ENCODE data around the gene ITGB6.

The ITGB6 gene

DNA sequence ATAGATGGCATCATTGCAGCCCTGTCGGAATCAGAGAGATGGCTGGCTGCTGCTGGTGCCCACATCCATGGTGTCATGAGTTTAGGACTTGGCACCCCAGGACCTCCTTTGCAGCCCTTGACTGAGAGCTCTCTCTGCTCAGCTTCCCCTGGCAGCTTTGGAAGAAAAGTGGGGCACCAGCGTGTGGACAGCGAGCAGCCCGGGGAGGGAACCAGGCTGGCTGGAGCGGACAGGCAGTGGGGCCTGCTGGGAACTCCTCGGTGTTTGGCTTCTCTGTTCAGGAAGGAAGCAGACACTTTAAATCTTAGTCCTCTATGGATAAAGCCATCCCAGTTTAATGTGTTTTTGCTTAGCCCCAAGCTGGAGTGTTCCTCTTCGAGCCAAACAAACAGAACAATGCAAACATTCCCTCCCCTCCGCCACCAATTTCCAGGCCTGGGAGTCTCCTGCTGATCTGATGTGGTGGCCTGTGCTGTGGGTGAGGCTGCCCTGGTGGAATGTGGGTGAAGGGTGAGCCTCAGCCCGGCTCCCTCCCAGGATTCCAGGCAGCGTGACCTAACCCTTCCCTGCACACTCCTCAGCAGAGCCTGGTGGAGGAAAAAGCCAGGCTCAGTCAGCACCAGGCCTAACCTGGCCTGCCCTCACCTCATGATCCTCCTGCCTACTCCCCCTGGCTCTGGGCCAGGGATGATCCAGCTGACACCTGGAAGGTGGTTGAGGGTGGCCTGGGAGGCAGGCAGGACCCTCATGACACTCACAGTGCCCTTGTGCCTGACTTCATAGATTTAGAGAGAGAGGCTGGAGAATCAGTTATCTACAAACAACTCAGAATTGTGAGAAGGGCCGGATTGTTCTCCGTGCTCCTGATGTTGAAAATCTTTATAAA lies 21.6 kb upstream of the ITGB6 start:
- no peak for DNase-seq (ENCODE audit: low spot score)

DNA sequence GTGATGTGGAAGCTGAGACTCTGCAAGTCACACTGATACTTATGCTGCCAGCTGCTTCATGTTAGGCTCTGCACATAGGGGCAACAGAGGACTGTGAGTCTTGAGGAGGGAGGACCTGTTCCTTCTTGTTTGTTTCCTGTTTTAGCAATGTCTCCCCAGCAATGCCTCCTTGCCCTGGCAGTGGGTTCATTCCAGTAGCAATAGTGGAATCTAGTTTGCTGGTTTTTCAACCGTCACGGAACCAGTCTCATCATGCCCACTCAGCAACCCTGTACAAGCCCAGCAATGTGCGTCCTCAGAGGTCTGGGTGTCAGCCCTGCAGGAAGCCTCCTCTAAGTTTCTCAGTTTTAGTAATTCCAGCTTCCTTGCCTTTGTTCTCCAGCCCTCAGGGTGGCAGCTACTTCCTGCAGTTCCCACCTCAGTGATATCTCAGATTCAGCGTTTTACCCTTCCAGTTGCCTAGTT lies 20.5 kb upstream of the ITGB6 start:
- DNase-seq (ENCODE audit: low spot score), result no peak

DNA sequence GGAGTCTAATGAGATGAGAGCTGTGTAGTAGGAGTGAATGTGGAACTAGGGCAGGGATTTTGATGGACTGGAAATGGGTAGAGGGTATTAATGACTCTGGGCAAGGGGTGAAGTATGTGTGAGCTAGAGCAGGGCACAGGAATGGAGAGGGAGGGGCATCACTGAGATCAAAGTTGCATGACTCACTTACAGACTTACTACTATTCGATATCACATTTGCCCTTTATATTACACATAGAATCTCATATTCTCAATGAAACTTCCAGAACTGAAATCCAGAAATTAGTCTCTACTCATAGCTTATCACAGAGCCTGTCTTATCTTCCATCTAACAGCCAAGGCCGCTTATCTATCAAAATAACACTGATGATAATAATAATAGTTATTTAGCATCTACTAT lies 20.0 kb upstream of the ITGB6 start:
- DNase-seq (ENCODE audit: low spot score), result no peak

DNA sequence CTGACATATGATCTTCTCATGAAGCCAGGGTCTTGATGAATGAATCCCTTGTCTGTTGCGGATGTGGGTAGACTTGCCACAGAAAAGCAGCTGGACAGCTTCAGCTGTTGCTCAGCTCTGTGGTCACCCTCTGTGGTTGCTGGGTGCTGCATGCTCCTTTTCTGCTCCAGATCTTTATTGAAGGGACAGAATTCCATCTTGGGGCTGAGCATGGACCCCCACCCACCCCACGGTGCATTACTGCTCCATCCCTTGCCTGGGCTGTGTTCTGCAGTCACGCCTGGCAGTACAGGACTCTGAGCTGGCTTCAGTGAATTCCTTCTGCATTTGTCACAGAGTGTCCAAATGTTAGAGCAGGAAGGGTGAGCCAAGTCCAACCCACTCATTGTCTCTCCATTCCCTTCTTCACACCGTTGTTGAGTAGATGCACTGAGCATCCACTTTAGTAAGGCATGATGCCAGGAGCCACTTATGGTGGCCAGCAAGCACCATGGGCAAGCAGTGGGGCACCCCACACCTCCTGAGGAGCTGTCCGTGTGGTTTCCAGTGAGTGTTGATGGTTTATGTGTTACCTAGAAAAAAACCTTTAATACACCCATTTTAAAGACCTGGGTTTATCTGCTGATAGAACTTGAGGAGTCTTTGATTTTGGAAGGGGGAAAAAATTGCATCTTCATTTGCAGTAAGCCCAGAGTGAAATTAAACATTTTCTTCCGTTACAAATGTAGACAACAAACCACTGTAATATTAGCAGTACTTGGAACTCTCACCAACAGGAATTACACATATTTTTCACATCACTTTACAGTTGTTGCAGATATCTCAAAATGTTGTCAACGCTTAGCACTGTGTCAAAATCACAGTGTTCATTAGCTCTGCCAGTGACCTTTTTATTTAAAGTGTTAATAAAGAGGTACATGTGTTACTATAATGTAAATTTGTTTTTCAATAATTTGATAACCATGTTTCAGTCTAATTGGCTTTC lies 14.7 kb upstream of the ITGB6 start:
- DNase-seq (ENCODE audit: low spot score), result no peak

DNA sequence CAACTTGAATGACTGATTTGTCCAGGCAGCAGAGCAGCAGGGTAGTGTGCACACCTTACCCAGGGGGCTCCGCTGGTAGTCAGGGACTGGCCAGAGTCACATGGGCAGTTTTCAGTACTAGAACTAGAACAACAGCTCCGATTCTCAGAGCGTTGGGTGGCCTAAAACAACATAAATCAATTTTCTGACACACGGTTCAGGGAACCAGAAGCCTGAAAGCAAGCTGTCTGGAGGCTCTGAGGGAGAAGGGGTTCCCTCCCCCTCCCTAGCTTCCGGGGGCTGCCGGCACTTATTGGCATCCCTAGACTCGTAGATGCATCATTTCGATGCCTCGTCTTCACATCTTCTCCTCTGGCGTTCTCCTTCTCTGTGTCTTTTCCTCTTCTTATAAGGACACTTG lies 13.4 kb upstream of the ITGB6 start:
- no peak for DNase-seq (ENCODE audit: low spot score)

DNA sequence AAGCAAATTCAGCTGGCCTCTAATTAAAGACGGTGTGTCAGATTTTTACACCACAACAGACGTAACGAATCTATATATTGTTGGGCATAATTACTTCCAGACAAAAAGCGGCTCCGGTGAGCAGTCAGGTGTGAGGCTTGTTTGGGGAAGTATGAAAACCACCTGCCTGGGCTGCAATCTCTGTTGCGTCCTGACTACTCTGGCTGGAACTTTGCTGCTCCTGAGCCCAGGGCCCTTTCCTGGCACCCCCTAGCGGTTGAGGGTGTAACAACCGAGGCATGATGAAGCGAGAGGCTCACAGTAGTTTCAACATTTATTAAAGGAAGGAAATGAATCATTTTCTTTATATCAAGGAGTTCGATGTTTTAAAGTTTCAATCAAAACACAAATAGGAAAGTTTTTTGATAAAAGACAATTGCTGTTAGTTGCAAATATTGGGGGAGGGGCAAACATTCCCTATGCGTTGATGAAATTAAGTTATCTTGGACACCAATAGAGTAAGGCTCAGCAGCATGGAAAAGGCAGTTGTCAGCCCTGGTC lies 10.6 kb upstream of the ITGB6 start:
- DNase-seq (ENCODE audit: low spot score), result peak; percentile 81

DNA sequence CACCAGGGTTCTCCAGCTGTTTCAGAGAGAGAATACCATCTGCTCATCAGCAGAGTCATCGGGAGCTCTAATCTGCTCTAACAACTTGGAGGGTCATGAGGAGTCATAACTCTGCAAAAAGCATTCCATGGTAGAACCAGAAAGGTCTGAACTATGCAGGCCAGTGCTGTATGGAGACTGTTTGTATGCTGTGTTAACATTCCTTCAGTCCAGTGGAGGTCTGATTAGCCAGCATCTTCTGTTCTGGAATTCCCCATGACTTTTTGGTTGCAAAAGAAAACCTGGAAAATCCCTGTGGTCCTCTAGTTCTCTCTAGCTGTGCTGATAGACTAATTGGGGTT lies 9.4 kb upstream of the ITGB6 start:
- no peak for DNase-seq (ENCODE audit: low spot score)

DNA sequence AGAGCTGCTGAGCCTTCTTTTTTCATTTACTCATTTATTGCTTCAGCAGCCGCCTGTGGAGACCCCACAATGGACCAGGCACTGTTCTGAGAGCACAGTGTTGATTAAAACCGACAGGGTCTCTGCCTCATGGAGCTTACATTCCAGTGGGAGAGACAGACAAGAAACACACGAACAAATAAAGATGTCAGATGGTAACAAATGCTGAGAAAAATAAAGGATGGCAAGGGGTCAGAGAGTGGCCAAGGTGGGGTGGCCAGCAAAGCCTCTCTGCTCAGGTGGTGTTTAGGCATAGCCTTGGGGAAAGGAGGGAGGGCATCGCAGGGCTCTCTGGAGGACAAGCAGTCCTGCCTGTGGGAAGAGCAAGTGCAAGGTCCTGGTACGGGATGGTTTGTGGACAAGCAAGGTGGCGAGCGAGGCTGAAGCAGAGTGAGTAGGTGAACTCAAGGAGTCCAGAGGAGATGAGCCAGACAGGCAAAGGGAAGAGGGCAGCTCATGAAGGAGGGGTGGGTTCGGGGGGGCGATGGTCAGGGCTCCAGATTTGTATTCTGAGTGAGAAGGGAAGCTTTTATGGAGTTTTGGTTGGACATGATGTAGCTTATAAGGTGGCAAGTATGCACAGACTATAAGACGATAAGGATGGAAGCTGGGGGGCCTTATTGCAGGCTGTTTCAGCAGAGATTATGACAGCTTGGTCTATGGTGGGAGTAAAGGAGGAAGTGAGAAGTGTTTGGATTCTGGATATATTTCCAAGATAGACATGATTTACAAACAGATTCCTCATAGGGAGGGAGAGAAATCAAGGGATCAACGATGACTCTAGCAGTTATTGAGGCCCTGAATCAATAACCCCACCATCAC lies 8.8 kb upstream of the ITGB6 start:
- no peak for DNase-seq (ENCODE audit: low spot score)

DNA sequence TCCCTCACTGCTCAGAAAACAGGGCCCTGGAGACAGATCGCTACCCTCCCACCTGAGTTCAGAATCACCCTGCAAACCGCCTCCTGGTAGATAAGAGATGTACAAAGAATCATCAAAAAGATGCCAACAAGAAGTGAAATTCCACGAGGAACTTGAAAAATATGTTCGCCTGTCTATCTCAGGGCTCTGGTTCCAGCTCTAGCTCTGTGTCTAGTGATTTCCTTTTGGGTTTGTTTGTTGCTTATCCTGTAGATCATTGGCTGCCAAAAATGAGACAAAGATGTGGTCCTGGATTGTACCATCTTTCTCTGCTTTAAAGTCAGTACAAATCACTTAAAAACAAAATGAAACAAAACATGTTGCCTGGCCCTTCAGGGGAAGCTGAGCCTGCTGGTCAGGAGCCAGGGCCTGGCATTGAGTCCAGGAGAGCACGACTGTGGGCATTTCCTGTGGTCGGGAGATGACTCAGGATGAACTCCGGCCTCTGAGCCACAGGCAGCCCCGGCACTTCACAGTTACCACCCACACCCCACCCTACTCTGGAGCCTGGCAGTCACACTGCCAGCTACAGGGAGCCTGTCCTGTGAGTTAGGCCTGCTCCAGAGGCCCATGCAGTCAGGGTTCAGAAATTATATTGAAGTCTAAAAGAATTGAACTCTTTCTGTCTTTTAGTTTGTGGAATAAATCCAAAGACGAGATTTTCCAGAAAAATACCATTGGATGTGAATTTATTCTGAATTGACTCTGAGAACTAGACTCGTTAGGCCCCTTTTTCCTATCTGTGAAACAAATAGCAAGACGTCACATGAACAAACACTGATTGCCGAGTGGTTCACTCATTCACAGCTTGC lies 8.0 kb upstream of the ITGB6 start:
- no peak for DNase-seq (ENCODE audit: low spot score)

DNA sequence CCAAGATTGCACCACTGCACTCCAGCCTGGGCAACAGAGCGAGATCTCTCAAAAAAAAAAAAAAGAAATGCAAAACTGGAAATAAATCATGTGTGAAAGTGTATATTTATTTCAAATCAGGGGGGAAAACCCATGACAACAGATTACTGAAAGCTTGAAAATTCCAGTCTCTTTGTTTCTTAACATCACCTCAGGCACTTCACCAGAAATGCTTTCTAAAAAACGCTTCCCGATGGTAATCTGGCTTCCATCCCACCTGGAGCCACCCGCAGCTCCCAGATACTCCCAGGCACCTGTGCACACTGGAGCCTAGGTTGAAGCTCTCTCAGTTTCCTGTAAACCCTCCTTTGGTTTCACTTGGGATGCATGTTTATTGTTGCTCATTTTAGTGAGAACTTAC lies 7.2 kb upstream of the ITGB6 start:
- DNase-seq (ENCODE audit: low spot score), result no peak

DNA sequence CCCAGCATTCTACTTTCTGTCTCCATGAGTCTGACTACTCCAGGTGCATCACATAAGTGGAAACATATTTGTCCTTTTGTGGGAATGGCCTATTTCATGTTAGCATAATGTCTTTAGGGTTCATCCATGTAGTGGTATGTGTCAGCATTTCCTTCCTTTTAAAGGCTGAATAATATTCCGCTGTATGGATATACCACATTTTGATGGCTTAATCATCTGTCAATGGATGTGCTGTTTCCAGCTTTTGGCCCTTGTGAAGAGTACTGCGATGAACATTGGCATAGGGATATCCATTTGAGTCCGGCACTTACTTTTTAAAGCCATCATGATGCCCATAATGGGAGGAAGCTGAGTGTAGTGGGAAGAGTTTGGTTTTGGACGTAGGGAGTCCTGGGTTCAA lies 6.4 kb upstream of the ITGB6 start:
- no peak for DNase-seq (ENCODE audit: low spot score)

DNA sequence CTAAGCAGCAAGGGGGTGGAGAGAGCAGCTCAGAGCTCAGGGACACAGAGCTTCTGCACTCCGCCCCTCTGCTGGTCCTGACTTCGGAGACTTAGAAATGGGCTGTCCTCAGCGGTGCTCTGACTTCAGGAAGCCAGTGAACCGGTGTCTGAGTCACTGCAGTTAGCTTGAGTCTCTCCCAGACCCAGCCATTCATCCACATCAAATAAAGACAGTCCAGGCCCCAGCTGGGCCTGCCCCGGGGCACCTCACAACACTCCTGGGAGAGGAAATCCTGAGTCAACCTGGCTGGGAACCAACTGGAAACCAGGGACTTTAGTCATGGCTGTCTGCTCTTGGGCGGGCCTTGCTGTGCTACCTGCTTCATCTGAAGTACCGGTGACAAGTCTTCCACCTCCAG lies 5.4 kb upstream of the ITGB6 start:
- no peak for DNase-seq (ENCODE audit: low spot score)

DNA sequence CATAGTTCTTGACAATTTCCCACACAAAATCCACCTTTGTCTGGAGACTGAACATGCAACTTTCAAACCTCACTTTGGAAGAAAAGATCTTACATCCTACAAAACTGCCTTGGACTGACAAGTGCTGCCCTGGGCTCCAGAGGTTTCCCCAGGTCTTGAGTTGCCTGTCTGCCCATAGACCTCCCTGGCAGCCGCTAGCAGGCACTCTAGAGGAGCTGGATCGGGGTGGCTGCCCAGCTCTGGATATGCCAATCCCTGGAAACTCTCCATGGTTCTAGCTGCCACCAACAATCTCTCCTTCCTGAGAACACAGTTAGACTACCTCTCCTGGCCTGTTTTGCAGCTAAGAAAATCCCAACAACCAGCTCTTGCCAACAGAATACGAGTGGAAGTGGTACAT lies 3.4 kb upstream of the ITGB6 start:
- DNase-seq (ENCODE audit: low spot score), result no peak

DNA sequence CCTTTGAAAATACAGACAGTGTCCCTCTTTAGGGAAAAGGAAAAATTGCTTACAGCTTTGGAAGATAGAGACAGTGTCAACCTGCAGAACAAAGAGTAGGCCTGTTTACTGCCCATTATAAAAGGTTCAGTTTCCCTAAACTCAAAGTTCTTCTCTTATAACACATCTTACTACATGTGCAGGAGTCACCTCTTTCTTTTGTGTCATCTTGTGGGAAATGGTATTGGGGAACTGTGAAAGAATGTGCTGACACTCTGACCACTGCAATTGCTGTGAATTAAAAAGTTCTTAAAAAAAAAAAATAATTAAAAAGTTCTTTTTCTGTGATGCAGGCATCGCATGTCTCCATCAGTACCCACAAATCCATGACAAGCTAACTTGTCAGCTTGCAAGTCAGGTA lies 2.9 kb upstream of the ITGB6 start:
- no peak for DNase-seq (ENCODE audit: low spot score)

DNA sequence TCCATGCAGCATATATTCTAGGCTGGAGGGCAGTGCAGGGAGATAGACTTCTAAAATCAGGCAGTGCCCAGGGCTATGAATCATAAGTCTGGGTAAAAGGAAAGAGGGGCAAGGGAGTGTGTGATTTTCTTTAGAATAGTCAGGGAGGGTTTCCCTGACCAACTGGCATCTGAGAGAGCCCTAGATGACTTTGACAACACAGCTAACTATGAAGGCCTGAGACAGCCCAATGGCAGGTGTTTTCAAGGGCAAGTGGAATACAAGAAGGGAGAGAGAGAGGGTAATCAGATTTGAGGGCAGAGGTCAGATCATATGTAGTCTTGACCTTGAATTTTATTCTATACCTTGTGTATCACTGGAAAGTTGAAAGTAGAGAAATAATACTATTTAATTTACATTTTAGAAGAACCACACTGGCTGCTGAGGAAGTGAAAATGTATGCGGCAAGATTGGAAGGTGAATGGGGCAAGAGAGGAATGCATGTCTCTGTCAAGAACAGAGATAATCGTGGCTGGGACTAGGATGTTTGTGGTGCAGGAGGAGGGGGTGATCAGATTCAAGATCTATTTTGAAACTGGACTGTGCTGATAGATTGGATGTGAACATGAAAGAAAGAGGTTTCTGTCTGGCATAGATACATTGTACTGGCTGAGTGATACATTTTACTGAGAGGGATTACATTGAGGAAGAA lies 1.9 kb upstream of the ITGB6 start:
- DNase-seq (ENCODE audit: low spot score), result no peak

DNA sequence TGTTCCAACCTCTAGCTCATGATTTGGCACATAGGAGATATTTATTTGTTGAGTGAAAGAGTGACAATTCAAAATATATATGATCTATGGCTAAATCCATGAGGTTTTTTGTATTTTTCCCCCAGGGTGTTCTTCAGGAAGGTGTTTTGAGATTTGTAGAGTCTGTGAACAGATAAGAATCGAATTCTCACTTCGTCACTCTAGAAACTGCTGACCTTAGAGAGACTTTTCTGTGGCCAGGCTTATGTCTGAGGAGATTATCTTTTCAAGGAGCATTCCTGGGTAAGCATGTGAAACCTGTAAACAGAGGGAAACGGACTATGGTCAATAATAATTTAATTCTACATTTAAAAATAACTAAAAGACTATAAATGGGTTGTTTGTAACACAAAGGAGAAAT lies 849 bp upstream of the ITGB6 start:
- no peak for DNase-seq (ENCODE audit: low spot score)

DNA sequence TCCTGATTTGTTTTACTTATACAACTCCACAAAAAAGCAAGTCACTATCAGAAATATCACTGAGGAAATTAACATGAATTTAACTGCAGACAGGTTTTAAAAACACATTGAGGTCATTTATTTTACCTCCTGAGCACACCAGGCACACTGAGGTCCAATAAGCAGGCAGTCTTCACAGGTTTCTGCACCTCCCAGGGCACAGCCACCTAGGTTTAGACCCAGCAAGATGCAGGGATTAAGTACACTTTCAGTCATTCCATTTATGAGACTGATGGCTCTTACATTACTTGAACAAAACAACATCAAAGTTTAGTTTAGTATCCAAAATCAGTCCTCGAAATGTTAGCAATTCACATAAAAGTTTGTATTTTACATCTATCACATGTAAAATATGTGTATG lies 1.0 kb downstream of the ITGB6 start:
- no peak for DNase-seq (ENCODE audit: low spot score)

DNA sequence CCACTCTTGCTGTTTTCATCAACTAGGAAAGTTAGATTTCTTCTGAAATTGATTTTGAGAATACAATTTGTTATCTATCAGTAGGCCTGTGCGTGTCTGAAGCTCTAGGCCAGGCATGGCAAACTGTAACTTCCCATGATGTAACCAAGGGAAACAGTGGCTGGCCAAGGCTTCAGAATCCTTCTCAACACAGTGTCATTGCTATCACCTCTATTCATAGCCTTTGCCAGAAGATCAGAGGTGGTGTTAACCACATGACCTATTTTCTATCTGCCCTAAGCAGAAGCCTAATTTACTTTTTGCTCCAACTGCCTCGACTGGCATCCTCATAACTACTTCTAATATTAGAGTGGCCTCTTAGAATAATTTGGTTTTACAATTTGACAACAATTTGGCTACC lies 2.5 kb downstream of the ITGB6 start:
- no peak for DNase-seq (ENCODE audit: low spot score)

DNA sequence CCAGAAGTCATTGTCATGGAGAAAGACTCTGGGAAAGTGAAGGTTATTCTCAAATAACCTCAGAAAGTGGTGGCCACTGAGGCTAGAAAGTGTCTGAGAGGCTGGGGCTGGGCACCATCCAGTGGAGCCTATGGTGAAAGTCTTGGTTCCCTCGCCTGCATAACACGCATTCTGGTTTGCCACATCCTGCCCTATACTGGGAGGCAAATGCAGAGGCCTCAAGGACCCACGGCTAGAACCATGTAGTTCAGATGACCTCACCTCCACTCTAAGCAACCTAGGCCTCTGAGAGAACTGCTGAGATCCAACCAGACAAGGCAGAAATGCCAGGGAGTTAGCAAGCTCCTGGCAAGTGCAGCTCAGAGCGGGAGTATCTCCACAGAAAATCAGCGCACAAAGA lies 5.1 kb downstream of the ITGB6 start:
- no peak for DNase-seq (ENCODE audit: low spot score)

DNA sequence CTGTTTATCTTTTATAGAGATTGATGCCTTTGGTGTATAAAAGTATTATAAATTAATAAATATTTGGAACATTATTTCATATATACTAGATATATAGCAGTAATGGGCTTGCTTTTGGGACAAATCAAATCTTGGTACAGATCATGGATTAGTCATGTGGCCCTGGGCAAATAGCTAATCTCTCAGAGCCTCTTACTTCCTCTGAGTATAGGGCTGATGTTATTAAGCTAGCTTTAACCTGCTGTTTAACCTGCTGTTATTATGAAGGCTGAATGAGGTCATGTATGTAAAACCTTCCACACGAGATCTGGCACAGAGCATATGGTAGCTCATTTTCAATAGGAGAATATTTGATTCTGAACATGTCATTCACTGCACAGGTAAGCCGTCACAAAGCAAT lies 5.7 kb downstream of the ITGB6 start:
- DNase-seq (ENCODE audit: low spot score), result no peak

Measured in ecto neural progenitor cell (in vitro differentiated cells).